NCI-H187 treated with DMSO at 0.1 percent for 48 hours (cell line): Measurements from ENCODE around the gene DENND4B.
A peak's percentile ranks its signal among the peaks of the same experiment; 100 is the strongest.

Experiments used
- DNase-seq: peaks from one replicate; lab custom pipeline; 2025; lab: John Stamatoyannopoulos, UW

DENND4B gene

DNA sequence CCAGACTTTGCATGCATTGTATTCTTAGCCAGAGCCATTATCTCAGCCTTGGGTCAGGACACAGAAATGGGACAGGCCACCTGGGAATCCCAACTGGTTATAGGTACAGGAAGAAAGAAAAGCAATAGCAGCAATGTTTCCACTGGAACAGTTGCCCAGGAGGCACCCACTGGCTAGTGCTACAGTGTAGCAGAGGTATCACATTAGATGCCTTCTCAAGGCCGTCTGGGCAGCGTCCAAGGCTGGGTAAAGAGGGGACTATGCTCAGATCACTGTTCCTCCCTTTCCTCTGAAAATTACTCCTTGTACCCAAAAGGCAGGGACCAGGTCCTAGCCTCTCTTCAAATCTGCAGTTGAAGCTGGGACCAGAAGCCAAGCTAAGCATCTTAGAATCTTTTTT is 23.8 kb upstream of the DENND4B start:
- no peak for DNase-seq

DNA sequence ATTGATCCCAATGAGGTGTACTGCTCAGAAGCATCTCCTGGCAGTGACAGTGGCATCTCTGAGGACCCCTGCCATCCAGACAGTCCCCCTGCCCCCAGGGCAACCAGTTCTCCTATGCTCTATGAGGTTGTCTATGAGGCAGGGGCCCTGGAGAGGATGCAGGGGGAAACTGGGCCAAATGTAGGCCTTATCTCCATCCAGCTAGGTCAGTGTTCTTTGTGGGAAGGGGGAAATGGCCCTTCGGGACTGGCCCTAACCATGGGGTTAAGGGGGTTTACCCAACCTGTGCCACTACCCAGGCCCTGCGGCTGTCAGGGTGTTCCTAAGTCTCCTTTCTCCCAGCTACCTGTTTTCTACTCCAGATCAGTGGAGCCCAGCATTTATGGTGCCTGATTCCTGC is 22.5 kb upstream of the DENND4B start:
- DNase-seq, result no peak

DNA sequence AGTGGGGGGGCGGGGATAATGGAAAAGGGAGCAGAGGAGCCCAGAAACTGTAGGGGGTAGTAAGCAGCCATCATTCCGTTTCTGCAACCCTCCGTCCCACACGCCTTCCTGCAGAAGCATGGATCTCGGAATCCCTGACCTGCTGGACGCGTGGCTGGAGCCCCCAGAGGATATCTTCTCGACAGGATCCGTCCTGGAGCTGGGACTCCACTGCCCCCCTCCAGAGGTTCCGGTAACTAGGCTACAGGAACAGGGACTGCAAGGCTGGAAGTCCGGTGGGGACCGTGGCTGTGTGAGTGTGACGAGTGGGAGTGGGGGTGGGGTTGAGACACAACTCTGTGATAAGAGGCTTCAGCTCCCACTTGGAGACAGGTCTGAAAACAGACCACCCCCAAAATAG is 21.9 kb upstream of the DENND4B start:
- no peak for DNase-seq

DNA sequence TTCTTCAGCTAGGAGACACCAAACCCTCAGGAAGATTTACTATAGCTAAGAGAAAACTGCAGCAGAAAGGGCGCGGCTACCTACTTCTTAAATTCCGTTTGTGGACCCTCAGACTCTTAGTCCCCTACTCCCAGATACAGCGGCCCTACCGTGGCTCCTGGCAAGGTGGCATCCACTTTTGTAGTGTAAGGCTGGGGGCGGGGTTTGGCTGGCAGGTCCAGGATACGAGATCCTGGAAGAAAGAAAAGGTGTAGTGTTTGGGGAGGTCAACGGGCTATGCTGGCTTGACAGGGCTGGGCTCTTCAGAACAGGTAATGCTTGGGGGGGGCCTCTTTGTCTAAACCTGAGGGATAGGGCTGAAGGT is 21.5 kb upstream of the DENND4B start:
- DNase-seq, result peak; percentile 57

DNA sequence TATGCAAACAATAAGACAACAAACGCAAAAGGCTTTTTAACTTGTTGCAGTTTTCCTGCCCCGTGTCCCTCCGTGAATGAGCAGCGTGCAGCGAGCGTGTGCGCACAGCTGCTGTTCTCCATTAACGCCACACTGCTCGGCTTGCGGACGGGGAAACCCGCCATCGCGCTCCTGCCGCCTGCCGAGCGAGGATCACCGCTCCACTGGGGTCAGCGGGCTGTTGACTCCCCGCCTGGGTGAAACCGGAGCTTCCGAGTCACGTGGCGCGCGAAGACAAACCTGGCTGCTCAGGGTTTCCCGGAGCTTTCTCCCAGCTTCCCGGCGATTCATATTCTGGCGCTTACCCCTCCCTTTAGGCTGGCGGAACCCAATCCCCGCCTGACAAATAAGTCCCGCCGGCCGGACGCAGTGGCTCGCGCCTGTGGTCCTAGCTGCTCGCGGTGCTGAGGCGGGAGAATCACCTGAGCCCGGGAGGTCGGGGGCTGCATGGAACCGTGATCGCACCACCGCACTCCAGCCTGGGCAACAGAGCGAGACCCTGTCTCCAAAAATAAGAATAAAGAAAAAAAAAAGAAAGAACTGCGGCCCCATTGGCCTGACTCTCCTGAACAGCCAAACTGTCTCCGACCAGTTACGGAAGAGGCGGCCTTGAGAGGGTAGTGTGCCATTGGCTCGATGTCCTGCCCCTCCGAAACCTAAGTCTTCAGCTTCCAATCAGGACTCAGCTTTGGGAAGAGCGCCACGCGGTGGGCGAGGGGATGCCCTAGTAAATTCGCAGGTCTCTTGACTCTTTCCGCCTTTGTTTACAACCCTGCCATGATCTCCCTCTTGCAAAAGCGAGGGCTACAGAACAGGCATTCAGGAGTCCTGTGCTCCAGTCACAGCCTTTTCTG is 20.8 kb upstream of the DENND4B start, which contains the start of gene CREB3L4:
Gene CREB3L4, plus strand, starts transcription at position 796 of the 893 bp plus-strand sequence. CDS start 624 bp downstream, outside the sequence.
- peak; percentile 99 for DNase-seq

DNA sequence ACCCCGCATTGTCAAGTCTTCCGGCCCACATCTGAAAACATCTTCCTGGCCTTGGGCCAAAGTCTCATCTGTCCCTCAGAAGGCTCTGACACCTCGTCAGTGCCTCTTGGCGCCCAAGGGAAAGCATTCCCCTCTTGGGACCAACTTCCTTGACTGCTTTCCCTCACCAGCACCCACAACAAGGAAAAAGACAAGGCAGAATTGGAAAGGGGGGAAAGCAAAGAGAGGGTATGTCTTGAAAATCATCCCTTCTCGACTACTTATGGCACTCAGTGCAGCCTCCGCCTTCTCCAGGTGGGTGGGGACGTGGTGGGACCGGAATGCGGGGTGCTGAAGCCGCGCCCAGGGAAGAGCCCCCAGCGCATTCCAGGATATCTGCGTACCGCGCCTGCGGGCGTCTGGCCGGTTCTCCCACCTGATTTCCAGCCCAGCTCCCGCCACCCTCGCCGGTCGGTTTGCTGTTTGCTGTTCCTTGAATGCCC is 17.4 kb upstream of the DENND4B start:
- no peak for DNase-seq

DNA sequence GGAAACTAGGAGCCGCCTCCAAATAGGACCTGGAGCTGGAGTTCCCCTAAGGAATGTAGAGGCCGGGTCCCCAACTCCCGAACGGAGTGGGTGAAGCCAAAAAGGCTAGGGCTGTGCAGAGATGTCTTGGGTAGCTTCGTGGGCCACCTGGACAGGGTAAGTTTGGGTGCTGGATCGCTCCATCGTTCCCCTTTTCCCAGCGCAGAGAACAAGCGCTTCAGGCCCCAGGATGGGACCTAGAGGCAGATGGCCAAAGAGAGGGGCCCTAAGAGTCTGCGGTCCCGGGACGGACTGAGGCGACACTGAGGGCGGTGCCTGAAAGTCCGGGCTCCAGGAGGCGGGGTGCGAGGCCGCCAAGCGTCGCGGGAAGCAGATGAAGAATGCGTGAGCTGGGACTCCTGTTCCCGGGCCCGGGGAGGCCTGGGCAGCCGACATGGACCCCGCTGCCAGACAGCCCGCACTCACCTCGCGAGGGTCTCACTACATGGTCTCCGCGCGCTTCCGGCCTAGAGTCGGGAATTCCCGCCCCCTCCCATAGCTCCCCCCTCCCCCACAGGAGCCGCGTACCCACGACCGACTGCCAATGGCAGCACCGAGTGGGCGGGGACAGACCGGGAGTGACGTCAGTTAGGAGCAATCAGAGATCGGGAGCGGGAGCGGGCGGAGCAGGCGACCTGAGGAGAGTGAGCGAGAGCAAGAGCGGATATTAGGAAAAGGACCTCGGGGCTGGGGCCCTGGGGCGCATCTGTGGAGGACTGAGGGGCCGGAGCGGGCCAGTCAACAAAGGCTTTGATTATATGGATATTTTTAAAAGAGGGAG is 16.7 kb upstream of the DENND4B start, which contains the start of gene SLC39A1:
Gene SLC39A1, minus strand, starts transcription at position 508 of the 820 bp plus-strand sequence. CDS start 822 bp downstream, outside the sequence.
- DNase-seq, result peak; percentile 99

DNA sequence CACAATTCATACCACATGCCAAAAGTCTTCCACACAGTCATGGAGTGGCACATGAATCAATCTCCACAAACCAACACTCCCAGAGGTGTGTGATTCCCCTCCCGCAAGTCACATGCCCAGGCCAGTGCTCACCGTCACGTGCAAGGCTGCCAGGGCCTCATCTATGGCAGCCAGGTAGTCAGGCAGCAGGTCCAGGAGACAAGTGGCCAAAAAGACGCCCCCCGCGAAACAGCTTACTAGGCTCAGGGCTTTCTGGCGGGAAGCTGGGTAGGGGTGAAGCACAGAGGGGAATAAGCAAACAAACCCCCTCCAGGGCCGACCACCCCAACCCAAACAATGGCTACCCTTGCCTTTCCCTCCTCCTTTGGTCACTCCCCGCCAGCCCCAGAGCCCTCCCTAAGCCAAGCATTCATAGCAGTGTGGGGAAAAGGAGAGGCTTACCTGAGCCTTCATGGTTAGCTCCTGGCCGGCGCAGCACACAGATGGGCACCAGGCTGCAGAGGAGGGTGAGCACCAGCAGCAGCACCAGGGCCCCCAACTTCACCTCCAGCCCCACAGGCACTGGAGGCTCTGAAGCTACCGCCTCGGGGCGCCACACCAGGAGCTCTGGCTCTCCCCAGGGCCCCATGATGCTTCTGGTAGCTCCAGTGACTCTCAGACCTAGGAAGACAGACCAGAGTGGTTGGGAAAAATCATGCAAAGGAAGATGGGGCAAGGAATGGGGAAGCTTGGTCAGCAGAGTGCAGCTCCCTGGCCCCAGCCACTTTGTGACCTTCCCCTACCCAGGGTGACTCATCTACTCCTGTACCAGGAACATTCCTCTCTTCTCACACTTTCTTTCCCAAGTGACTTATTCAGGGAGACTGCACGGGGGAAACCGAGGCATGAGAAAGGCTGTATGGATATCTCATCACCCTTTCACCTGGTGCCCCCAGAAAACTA is 15.8 kb upstream of the DENND4B start:
- DNase-seq, result no peak

DNA sequence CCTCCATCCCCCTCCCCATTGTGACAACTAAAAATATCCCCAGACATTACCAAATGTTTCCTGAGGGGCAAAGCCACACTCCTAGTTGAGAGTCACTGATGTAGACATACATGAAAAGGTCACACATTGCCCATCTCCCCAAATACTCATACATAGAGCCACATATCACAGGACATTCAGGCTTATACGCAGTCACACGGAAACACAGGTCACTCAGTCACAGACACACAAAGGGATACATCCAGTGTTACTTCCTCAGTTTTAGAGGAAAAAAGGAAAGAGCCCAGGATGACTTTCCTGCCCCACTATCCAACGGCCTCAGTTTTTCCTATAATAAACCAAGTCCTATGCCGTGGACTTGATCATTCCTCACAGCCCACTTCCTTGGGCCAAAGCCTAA is 14.9 kb upstream of the DENND4B start:
- no peak for DNase-seq

DNA sequence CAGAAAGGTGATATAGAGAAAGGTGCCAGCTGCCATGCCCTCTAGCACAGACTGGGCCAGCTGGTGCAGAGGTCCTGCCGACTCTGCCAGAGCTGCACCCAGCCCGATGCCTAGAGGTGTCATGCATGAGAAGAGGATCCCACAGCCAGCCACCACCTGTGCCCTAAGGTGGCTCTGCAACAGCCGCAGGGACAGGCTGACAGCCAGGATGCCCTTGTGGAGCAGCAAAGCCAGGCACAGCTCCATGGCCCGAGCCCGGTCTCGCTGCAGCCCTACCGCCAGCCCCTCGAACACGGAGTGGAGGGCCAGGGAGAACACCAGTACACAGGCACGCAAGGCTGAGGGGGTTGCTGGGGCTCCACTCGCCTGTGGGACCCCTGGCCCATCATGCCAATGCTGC is 13.7 kb upstream of the DENND4B start:
- no peak for DNase-seq

DNA sequence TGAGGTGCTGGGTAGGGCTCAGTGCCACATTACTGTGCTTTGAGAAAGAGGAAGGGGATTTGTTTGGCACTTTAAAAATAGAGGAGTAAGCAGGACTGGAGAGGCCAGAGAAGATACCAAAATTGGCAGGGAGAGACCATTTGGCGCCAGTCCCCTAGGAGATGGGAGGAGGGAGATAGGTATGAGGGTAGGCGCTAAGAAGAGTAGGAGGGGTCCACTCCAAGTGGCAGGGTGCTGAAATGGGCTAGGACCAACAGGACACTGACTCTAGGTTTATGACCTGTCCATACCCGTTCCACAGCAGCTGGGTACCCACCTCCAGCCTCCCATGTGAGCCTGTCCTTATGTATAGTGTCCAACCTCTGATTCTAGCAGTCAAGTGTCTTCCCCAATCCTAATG is 12.9 kb upstream of the DENND4B start:
- DNase-seq, result no peak

DNA sequence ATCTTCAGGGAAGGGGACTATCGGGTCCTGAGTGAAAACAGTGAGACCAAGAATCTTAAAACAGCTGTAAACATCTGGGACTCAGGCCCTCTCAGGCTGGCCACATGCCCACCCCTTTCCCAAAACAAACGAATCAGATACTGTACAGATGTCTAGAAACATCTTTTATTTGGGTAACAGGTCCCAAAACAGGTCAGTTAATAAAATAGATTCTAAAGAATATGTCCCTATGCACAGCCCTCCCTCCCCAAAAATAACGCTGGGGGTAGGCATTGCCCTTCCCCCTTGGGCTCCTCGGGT is 12.4 kb upstream of the DENND4B start:
- no peak for DNase-seq

DNA sequence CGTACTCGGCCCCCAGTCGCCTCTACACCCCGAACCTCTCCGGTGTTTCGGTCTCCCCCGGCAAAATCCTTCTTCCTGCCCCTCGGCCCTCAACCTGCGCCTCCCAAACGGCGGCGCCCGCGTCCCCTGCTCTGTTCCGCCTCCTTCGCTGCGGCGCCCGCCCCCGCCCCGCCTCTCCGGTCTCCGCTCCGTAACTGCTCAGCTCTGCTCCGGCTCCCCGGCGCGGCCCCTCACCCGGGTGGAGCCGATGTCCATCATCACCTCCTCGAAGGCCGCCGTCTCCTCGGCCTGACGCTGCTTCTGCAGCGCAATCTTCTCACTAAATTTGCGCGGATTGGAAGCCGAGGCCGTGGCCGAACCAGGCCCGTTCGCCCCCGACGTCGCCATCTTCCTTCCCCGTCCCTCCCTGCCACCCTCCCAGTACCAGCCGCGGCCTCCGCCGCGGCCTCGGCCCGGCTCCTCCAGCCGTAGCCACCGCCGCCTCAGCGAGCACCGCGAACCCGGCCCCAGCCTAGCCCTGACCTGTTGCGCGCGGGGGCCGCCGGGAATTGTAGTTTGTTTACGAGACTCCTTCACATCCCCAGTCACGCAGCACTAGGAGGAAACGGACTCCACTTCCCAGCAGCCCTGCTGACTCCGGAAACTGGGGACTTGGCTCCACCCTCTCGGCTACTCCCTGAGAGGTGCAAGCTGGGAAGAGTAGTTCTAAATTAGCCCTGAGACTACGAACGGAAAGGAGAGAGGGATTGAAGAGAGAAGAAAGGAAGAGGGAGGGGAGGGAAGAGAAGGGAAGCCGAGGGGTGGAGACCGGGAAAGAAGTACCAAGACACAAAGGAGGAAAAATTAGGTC is 11.8 kb upstream of the DENND4B start, which contains the start of gene CRTC2:
Gene CRTC2, minus strand, starts transcription at position 502 of the 850 bp plus-strand sequence. Its CDS starts 115 bp downstream, at position 387.
- DNase-seq, result peak; percentile 100

DNA sequence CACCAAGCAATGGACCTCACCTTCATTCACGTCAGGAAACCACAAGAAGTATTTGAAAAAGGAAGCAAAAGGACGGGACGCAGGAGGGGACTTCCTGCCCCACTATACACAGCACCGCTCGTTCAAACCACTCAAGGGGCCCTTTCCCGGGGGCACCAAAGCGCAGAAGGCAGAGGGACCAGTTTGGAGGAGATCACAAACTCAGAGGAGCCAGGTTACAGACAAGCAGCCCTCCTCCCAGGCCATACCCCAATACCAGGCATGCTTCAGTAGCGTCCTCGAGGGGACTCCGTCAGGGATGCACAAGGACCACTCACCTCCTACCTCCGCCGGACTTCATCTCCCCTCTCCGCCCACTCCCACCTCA is 11.2 kb upstream of the DENND4B start:
- DNase-seq, result no peak

DNA sequence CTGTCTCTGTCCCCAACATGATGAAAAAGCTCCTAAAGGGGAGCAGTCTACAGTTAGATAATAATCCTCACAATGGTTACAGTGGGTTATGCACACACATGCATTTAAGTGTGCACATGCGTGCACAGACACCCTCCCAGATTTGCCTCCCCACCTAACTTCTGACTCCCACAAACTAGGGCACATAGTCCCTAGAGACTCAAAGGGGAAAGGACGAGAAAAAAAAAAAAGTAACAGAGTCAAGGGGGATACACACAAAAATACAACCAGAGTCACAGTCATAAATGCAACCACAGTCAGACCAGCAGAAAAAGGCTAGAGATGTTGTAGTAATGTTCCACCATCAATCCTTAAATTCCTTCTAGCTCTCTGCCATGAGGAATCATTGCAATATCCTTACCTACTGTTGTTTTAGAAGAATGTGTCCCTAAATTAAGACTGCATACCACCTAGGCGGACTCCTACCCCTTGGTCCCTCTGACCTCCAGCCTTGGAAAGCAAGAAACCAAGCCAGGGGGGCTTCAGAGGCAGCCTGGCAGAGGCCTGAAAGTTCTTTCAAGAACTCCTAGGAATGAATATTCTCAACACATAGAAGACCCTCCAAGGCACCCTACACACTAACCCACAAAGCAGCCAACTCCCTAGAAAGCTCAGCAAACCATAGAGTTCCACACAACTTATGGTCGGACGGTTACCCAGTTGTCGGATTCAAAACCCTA is 10.6 kb upstream of the DENND4B start:
- no peak for DNase-seq

DNA sequence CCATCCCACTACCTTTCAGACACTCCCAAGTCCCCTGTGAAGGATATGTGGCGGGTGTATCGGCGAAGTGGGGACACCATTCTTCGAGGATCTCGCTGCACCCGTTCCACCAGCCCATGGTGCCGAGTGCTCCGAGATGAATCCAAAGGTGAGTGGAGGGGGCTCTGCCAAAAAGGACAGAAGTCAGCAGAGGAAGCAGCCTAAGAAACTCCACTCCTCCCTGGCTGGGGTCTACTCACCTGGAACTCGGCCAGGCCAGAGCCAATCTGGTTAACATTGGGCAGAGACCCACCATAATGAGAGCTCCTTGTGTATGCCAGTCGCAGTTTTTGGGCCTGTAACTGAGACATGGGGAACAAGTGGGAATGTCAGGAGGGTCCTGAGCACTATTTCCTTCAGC is 8.3 kb upstream of the DENND4B start:
- DNase-seq, result no peak

DNA sequence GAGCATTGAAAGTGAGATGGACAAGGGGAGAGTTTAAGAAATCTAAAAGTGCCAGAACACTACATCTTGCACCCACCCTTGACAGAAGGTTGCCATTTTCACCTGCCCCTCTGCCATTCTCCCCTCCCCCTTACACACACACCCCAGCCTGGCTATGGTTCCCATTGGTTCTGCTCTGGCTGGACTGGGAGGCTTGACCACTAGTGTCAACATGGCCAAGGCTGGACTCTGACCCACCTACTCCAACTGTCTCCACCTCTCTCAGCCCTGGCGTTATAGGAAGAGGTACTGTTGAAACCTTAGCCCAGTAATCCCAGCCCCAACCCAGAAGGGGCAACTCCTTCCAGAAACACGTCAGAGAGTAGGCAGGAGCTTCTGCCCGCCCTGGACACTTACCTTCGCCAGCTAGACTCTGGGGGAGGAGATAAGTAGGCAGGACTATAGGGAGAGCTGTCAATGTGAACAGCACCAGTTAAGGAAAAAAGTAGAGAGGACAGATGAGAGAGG is 7.4 kb upstream of the DENND4B start:
- DNase-seq, result no peak

DNA sequence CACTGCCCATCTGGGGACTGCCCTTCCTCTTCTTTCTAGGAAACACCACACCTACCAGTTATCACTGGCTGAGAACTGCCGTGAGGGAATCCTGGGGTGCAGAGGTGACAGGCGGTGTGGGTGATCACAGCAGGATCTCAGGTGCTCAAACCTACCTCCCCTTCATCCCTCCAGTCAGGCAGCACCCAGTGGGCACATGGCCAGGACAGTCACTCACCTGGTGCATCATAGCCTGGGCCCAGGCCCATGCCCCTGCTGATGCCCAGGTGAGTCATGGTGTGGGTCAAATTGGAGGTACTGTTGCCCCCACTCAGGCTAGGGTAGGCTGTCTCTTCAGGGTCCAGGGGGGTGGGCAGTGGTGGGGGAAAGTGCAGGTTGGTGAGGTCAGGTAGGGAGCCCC is 5.3 kb upstream of the DENND4B start:
- DNase-seq, result no peak

DNA sequence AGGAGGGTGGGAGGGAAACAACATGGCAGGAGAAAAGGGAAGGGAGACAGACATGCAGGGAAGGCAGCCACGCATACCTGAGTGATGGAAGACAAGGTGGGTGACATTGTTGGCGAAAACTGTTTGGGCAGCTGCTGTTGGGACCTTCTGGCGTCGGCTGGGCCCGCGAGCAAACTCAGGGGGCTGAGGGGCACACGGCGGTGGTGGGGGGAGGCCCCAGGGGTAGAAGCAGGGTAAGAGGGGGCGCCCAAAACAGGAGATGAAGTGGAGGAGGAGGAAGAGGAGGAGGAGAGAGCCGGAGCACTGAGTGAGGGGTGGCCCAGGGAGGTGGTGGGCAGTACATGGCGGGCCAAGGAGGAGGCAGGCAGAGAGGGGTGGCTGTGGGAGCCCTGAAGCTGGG is 4.7 kb upstream of the DENND4B start:
- DNase-seq, result no peak
